Iris pigment epithelial cell (primary cell): ENCODE data around the gene CELF4.

ENCODE experiments used
- DNase-seq: peaks from one replicate; pipeline ENCODE4 v3.0.0-alpha.2; 2011; ENCODE audit warnings: low read depth

The CELF4 gene

DNA sequence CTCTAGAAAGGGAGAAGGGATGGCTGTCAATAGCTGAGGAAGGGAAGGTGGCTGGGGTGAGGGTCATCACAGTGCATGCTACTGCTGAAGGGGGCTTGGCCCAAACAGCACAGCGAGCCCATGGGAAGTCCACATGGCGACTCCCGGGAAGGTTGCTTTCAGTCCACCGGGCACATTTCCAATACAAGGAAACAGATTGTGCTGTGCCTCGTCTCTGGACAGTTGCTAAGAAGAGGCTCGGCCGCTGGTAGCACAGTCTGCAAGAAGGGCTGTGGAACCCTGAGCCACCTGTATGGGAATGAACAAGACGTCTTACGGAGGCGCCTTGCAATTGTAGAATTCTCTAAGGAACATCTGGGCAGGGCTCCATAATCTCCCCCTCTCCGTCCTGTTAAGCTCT is 123.1 kb downstream of the CELF4 start:
- no peak for DNase-seq

DNA sequence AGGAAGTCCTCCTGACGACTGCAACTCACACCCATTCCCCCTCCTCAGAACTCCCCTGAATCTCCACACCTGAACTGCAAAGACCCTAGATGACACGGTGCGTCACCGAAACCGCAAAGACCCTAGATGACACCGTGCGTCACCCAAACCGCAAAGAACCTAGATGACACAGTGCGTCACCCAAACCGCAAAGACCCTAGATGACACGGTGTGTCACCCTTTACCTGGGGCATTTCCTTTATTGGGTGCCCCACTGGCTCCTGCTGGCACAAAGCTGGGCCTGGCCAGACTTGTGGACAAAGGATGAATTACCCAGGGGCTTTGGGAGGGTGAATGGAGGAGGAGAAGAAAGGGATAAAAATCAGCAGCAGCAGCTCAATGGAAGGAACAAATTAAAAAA is 123.8 kb downstream of the CELF4 start:
- DNase-seq = no peak

DNA sequence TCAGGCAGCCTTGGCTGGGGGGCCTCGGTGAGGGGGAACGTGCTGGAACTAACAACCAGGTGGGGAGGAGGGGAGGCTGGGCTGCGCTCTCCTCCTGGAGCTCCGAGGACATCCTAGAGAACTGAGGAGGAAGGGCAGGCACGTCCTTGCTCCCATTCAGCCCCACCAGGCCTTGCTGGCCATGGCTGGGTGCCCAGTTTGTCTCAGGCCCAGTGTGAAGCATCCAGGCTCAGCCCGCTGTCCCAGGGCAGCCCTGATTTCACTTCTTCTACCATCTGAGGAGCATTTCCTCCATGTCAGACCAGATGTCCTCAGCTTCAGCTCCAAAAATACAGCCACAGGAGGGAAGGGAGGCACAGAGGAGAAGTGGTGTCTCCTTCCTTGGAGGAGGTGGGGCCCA is 125.4 kb downstream of the CELF4 start:
- no peak for DNase-seq

DNA sequence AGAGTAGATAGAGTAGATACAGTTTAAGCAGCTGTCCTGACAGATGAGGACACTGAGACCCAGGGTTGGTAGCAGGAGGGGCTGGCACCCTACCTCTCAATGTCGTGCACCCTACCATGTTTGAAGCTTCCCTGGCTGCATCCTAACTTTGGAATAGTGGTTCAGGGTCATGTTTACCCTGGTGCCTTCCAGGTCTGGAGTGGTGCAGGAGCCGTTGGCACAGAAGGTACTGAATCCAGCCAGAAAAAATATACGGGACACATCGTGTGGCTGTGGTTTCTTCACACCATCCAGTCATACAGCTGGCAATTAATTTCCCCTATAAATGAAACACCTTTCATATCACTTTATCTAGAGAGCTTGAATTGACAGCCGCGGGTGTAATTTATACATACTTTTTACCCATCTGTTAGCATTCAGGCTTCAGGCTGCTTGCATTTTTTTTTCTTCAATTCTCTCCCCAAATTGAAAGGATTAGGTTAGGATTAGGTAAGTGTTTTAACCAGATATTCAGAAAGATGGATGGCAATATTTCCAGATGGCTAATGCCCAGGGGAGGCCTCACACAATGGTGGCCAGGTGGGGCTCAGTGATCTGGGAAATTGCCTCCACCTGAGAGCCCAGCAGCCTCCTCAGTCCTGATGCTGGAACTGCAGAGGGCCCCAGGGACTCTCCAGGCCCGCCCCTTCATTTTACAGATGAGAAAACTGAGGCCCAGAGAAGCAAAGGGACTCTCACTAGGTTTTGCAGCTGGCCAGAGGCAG is 127.0 kb downstream of the CELF4 start:
- no peak for DNase-seq

DNA sequence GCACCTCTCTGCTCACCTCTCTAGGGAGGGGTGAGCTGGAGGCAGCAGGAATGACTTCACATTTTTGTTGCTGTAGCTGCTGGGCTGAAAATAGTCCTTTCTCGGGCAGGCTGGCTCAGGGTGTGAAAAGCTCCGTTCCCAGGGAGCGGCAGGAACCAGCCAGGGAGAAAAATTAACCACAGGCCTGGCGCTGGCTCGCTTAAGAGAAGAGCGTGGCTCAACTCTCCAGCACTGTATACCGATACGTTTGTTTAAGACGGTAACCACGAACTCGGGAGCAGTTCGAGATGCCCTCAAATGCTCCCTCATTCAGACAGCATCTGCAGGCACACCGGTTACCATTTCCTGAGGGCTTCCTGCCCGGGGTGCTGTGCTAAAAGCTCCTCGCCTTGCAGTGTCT is 129.6 kb downstream of the CELF4 start:
- DNase-seq = no peak

DNA sequence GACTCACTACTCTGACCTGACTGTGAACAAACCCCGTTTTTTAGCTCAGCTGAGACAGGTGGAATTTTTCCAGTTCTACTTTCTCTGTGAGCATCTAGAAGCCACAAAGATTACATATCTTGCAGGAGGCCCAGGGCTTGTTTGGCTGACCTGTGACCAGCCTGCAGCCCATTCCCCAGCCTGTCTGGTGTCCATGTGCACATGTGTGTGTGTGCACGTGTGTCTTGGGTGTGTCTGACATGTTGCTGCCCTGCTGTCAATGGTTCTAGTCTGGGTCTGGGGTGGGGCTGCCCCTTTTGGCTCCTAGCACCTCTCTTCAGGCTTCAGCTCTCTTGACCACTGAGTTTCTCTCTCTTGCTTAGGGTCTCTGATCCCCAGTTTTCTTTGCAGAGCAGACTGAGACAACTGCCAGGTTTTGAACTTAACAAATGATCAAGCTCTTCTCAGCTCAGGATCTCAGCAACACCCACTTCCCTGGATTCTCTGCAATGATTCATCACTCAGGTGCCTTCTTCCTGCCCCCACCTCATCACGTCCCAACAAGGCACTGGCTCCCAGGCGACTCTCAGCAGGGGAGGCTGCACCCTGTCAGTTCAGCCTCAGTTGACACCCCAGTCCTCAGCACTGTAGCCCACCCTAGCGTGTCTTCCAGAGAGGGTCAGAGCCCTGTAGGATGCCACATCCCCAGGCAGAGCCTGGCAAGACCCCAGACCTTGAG is 130.3 kb downstream of the CELF4 start:
- DNase-seq = no peak

DNA sequence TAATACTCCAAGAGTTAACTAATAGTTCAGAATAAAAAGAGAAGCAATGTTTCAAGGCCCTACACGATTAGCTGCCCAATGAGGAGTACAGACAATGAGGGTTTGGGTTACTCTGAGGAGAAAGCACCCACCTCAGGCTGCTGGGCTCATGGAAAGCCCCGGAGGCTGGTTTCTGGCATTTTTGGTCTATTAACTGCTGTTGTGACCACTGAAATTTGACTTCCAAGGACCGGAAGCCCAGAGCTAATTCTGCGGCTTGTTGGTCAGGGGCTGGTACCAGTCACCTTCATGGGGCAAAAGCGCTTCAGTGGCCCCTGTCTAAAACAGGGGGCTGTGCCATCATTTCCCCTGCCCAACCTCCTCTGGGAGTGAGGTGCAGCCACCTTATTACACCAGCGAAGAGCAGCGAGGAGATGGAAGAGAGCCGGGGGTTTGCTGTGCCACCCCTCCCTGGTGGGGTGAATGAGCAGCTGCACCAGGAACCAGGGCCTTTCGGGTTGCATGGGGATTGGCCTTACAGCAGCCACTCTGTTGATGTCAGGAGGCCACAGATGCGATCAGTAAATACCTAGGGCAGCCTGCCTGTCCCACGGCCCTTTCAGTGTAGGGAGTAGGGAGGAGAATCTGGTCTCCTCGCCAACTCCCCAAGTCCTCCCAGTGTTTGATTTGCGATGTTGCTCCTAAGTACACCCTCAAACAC is 131.3 kb downstream of the CELF4 start:
- no peak for DNase-seq

DNA sequence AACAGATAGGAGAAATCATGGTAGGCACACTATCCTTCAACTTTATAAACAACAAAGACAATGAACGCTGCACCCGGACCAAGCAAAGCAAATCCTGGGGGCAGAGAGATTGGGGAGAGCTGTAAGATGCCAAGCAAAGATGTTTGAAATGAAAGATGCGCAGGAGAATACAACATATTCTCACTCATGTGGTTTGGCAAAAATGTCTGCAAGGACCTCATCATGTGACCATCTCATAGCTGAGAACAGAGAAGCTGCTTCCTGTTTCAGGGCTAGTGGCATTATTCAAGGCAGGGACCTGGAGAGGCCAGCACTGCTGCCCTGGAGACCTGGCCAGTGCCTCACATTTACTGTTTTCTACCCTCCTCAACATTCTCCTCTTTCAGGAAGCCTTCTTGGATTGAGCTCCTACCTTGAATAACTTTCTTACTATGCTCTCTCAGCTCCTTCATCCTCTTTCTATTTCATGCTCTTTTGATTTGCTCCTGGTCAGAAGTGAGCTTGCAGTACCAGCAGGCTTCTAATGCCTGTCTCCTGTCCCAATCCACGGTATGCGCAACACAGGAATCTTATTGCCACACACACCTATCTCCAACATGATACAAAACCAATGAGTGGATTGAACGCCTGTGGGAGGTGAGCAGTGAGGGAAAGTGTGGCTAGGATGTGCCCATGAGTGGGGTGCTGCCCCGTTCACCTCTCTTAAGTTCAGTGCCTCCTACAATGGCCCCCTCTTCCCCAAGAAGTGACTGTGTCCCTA is 133.0 kb downstream of the CELF4 start:
- no peak for DNase-seq

DNA sequence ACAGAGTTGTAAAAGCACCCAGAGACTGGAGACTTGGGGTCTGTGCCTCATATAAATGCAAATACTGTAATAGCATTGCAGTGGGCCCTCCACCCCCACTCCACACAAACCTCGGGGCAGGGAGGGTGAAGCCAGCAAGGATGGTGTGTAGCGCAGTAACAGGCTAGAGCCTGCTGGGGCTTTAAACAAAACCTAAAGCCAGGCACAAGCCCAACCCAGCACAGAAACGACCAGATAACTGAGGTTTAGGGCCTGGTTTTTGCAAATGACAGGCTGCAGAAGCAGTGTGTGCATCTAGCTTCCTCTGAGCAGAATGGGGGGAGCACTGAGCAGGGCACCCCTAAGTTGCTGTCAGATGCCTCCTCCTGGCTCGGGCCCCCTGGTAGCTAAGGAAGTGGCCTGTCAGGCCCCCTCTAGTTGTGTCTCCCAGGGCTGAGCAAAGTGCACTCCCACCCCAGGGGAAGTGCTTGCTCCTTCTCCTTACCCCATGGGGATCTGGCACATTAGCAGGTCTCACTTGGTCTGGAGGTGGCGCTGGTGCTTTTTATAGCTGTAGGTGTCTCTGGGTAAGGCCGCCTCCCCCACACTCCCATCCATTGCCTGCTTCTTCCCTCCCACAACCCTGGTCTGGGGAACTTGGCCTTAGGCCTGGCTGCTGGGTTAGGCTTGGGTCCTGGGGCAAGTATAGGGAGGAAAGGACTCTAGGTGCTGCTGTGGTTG is 135.1 kb downstream of the CELF4 start:
- DNase-seq = no peak

DNA sequence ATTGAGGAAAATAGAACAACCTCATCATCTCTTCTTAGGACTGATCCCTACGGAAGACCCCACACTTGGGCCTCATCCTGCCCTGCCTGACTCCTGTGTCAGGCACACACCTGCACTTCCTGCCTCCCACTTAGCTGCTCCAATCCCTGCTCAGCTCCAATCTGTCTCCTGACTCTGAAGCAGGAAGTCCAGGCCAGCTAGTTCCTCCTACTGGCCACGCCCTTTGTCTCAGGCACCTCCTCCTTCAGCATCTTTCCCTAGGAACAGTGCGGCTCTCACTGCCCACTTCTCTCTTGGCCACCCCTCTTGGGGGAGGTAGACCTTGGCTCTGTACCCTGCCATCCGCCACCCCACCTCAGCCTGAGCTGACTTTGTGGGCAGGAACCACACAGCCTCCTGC is 135.8 kb downstream of the CELF4 start:
- DNase-seq = no peak

DNA sequence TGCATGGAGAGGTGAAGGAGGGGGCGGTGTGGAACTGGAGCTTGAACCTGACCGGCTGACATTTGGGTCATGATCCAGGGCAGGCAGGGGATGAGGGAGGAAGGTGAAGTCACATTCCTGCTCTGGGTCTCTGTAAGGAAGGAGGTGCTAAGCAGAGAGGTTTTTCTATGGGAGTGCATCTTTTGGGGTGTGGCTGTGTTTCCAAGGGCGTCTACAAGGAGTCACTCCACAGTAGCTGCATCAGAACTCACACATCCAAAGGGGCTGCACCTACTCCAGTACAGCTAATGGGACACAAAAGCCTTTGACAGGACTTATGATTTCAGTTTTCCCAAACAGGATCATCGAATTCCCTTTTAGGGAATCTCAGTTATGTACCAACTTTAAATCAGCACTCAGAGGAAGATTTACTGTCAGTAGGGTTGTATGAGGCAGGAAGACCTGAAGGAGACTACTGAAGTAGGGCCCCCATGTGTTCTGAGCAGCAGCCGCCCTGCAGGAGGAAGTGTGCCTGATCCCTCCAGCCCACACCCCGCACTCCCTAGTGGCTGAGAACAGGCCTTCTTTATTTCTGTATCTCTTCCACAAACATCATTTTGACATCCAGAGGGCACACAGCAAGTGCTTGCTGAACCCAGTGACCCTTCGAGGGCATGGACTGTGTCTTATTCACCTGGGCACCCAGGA is 137.2 kb downstream of the CELF4 start:
- no peak for DNase-seq

DNA sequence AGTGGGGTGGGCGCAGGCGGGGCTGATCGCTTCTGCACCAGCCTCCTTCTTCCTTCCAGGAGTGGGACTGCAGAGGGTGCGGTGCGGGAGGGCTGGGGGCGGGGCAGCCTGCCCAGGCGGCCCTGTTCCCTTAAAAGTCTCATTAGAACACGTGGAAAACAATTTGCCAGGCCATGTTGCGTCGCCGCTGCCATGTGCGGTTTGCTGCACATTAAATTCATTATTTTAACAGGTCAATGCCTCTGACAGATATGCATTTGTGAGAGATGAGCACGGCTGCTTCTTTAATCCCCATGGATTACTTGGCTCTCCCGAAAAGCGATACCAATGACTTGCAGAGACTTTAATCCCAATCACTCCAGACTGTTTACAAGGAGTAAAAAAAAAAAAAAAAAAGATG is 139.0 kb downstream of the CELF4 start:
- DNase-seq = no peak

DNA sequence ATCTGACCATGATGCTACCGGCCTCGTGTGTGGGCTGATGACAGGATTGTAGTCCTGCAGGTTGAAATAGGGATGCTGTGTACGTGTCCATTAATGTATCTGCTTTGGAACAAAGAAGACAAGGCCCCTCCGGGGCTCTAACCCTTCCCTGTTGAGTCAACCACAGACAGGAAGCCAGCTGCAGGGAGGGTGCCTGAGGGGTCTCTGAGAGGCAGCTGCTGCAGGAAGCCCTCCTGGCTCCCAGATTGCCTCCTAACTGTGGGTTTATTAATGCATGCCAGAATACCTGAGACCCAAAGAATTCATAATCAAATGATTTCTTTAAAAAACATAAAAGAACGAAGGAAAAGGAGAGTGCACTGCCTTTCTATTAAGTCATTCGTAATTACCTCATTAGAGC is 140.4 kb downstream of the CELF4 start:
- DNase-seq = no peak

DNA sequence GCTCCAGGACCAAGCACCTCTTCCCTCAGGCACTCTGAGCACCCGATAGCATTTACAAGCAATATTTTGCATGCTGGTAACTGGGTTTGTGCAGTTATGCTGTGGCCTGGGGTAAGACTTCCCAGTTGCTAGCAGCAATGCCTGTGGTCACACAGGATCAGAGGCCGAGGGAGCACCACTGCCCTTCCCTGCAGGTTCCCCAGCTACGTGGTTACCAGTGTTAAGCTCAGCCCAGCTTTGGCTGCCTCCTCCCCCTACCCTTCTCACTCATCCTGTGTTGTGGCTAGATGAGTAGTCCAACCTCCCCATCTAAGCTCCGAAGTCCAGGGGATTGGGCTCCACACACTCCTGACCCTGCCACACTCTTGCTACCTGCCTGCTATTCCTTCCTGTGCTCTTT is 141.1 kb downstream of the CELF4 start:
- DNase-seq = no peak

DNA sequence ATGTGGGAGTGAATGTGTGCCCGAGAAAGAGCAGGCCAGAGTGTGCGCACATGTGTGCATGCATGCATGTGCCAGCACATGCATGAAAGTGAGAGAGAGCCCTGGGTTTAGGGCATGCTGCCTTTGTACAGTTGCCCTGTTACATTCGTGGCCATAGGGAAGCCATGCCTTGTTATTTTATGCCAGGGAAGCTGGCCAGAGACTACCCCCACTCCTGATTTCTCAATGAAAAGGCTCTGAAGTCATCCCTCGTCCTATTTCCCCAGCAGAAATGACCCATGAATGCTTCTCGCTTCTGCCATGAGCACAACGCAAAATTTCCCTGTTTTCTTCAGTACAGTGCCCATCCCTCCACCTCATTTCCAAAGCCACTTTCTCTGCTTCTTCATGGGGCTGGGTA is 143.0 kb downstream of the CELF4 start:
- DNase-seq = no peak

DNA sequence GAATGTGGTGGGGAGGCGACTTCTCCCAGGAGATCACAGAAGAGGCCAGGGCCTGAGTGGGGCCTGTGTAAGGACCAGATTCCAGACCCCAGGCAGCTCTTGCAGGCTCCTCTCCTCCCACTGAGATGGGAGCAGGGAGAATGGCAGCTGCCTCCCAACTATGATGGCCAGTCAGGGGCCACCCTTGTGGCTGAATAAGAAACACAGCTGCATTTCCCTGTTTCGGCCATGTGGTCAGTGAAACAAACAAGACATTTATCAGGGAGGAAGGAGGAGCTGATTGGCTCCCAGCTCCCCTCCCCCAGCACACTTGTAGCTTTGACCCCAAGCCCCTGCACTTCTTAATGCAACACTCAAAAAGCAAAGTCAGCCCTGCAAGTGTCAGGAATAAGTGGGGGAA is 143.5 kb downstream of the CELF4 start:
- no peak for DNase-seq

DNA sequence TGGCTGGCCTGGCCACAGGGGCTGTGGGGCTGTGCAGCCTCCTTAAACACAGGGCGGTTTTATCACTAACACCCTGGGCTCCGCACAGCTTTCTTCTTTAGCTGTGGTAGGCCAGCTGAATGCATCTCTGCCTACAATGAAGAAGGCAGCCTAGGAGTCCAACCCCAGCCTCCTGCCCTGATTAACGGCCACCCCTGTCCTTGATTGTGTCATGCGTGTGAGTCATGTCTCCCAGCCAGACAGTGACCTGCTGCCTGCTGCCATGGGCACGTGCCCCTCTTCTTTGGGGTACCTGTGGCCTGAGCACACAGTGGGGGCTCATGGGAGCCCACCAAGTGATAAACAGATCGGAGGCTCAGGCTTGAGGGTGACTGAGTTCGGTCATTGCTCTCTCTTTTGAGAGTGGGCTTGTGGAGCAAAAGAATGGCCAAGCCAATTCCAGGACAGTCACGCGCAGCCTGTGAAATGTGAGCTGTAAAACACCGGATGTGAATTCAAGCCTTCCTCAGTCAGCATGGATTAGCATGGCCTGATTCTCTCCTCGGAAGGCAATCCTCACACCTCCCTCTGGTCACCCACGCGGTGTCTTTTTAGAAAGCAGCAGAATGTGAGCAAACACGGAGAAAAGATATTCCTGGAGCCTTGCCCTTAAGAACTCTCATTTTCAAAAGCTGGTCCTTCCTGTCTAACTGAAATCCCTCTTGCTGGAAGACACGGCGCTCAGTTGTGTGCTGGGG is 144.1 kb downstream of the CELF4 start:
- DNase-seq = no peak

DNA sequence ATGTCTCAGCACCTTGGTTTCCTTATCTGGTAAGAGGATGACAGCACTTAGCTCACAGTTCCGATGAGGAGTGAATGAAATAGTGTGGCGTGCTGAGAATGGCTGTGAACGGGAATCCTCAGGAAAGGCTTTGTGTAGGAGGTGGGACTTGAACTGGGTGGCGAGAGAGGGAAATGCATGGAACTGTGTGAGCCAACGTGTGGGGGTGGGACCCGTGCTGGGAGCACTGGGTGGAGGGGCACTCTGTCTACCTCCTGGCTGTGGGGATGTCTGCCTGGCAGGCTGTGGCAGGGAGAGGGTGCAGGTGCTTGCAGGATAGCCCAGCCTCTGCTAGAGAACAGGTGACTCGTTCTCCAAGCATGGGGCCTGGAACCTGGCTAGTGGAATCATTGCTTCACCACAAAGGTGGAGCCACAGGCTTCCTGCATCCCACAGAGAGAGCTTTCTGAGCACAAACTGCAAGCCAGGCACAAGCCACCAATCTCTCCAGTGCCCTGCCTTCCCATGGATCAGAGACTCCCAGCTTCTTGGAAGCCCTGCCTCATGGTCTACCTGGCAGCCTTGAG is 145.2 kb downstream of the CELF4 start:
- no peak for DNase-seq

DNA sequence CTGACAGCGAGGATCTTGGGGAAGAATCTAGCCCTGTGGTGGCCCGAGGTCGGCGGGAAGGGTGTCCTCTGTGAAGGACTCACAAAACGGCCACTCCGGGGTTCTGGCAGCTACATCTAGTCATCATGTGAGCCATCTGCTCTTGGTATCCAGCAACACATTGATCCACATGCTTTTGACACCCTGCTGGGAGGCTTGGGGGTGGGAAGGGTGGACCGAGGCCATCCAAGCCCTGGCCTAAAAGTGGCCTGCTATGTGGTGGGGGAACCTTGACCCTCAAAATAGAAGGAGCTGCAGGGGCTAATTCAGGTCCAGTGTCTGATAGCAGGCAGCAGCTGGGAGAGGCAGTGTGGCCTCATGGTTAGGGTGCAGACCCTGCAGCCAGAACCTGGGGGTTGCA is 145.7 kb downstream of the CELF4 start:
- DNase-seq = no peak

DNA sequence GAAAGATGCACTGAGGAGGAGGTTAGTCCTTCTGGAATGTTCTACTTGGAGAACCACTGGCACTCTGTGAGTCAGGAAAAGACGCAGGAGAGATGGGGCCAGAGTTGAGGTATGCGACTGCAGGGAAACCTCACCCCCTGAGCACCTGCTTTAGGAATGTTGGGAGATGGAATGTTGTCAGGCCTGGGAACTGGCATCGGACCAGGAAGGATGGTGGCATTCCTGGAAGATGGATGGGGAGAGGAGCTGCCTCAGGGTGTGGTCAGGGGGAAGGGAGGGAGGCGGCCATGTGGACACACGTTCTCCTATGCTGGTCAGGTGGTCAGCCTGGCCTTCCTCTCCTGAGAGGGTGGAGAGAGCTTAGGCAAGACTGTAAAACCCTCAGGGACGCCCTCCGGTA is 146.3 kb downstream of the CELF4 start:
- DNase-seq = no peak
